Muscle layer of colon (tissue), 2 donors: ENCODE data around the gene SUPT6H.

Experiments used
- H3K27ac ChIP-seq: one replicate; pipeline ENCODE4 v1.7.0; 2013; ENCODE audit warnings: low read depth, mild to moderate bottlenecking, low read length, moderate library complexity
- H3K27me3 ChIP-seq, 2 donors: one replicate each; pipeline ENCODE4 v1.7.0; 2013; ENCODE audit warnings: low read length in 2 of 2, mild to moderate bottlenecking in 2 of 2; ENCODE audit not compliant: insufficient read depth in 2 of 2, control insufficient read depth in 1 of 2
- H3K36me3 ChIP-seq: one replicate; pipeline ENCODE4 v1.7.0; 2013; ENCODE audit warnings: mild to moderate bottlenecking, low read length; ENCODE audit not compliant: insufficient read depth
- H3K4me1 ChIP-seq: one replicate; pipeline ENCODE4 v1.7.0; 2013; ENCODE audit warnings: mild to moderate bottlenecking, low read length; ENCODE audit not compliant: insufficient read depth
- H3K4me3 ChIP-seq, 2 donors: one replicate each; pipeline ENCODE4 v1.7.0; 2013; ENCODE audit warnings: low read length in 2 of 2, low read depth in 1 of 2, mild to moderate bottlenecking in 1 of 2, moderate library complexity in 1 of 2
- H3K9ac ChIP-seq: one replicate; pipeline ENCODE4 v1.7.0; 2013; ENCODE audit warnings: low read length
- H3K9me3 ChIP-seq: one replicate; pipeline ENCODE4 v1.7.0; 2013; ENCODE audit warnings: mild to moderate bottlenecking, low read length
- donor health status: abdominal sarcoma.
- donor health status: Adenocarcinoma of cecum.

Gene SUPT6H

GRCh38 chr17:28744104-28744971 is 82.3 kb downstream of the SUPT6H start:
- Histone ChIP-seq H3K36me3 (peaks cover 12% of the 10 kb centered on the region), H3K27ac (peak overlapping the region; percentile 91), H3K4me1 (peaks cover 28% of the 10 kb centered on the region)

GRCh38 chr17:28744972-28745785 is 83.2 kb downstream of the SUPT6H start:
- H3K36me3 ChIP-seq, result peaks cover 13% of the 10 kb centered on the region
- peaks cover 28% of the 10 kb centered on the region for H3K4me1 ChIP-seq

More at GRCh38 chr17:28744104-28744971, 82.3 kb downstream of the SUPT6H start:
- Histone ChIP-seq H3K9me3 (no peaks in the 10 kb centered on the region), H3K4me3 (peak overlapping the region; percentile 31 to 86), H3K9ac (peak overlapping the region; percentile 71), H3K27me3 (no peaks in the 10 kb centered on the region)

GRCh38 chr17:28745786-28746411 is 83.9 kb downstream of the SUPT6H start:
- peaks cover 28% of the 10 kb centered on the region for H3K4me1 ChIP-seq
- H3K9ac ChIP-seq, result no peak overlapping the region
- H3K27ac ChIP-seq, result peak overlapping the region; percentile 91
- peaks cover 13% of the 10 kb centered on the region for H3K36me3 ChIP-seq
- H3K4me3 ChIP-seq, result peak overlapping the region in 1 of 2 donors; percentile 28
- no peaks in the 10 kb centered on the region for H3K9me3 ChIP-seq
- no peaks in the 10 kb centered on the region for H3K27me3 ChIP-seq

More at GRCh38 chr17:28744972-28745785, 83.2 kb downstream of the SUPT6H start:
- no peaks in the 10 kb centered on the region for H3K9me3 ChIP-seq
- H3K27me3 ChIP-seq, result no peaks in the 10 kb centered on the region
- H3K4me3 ChIP-seq, result peak overlapping the region; percentile 31 to 86
- peak overlapping the region; percentile 71 for H3K9ac ChIP-seq
- H3K27ac ChIP-seq, result peak overlapping the region; percentile 91

DNA sequence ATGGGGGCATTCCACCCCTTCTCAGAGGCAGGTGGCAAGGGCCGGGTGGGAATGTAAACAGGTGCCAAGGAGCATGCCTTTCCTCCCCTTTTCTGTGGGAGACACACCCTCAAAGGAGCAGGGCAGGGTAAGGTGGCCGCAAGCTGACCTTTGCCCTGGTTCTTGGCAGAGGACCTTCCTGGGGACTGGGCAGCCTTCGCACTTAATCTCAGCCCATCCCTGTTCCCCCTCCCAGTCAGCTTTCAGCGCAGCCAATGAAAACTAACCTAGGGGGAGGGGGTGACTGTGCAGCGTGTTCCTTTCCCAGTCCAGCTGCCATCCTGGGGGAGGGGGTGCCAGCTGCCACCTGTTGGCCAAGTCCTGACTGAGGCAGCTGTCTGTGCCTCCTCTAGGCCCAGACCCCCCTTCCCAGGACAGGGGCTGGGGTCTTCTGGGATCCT is 84.6 kb downstream of the SUPT6H start:
- peaks cover 28% of the 10 kb centered on the region for H3K4me1 ChIP-seq
- no peaks in the 10 kb centered on the region for H3K27me3 ChIP-seq
- H3K9me3 ChIP-seq, result no peaks in the 10 kb centered on the region
- H3K4me3 ChIP-seq, result no peak overlapping the region
- no peak overlapping the region for H3K9ac ChIP-seq
- H3K27ac ChIP-seq, result no peak overlapping the region
- H3K36me3 ChIP-seq, result peaks cover 13% of the 10 kb centered on the region

DNA sequence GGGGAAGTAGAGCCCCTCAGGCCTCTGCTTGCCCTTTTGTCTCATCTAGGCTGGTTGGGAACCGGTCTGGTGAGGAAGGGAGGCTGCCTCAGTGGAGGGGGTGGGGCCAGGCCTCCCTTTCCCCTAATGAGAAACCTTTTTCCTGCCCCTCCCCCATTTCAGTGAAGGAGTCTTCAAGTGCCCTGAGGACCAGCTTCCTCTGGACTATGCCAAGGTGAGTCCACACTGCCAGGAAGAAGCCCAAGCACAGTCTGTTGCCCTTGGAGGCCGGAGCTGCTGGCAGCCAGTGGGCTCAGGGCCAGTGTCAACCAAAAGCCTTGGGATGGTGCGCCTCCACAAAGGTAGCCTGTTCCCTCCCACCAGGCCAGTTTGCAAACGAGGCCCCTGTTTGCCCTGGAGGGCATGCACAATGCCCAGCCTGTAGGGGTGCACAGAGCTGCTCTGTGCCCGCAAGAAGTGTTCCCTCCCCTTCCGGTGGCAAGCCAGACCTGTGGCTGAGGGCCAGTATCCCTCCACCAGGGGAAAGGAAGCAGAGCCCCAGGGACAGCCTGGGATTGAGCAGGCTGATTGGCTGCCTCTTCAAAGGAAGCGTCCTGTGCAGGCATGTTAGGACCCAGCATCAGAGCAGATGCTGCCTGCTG is 85.2 kb downstream of the SUPT6H start:
- peaks cover 13% of the 10 kb centered on the region for H3K36me3 ChIP-seq
- H3K27me3 ChIP-seq, result no peaks in the 10 kb centered on the region
- peaks cover 28% of the 10 kb centered on the region for H3K4me1 ChIP-seq
- no peak overlapping the region for H3K9ac ChIP-seq
- no peak overlapping the region for H3K27ac ChIP-seq
- no peak overlapping the region for H3K4me3 ChIP-seq
- H3K9me3 ChIP-seq, result no peaks in the 10 kb centered on the region

- Histone ChIP-seq H3K36me3 (peaks cover 13% of the 10 kb centered on the region), H3K4me3 (no peak overlapping the region), H3K27me3 (no peaks in the 10 kb centered on the region), H3K9ac (no peak overlapping the region), H3K9me3 (no peaks in the 10 kb centered on the region), H3K27ac (no peak overlapping the region), H3K4me1 (peaks cover 28% of the 10 kb centered on the region)
Measured at GRCh38 chr17:28747801-28748750, 86.1 kb downstream of the SUPT6H start.

- Histone ChIP-seq H3K4me3 (no peak overlapping the region), H3K4me1 (peaks cover 28% of the 10 kb centered on the region), H3K27ac (no peak overlapping the region)
Measured at GRCh38 chr17:28748852-28749515, 87.0 kb downstream of the SUPT6H start.

DNA sequence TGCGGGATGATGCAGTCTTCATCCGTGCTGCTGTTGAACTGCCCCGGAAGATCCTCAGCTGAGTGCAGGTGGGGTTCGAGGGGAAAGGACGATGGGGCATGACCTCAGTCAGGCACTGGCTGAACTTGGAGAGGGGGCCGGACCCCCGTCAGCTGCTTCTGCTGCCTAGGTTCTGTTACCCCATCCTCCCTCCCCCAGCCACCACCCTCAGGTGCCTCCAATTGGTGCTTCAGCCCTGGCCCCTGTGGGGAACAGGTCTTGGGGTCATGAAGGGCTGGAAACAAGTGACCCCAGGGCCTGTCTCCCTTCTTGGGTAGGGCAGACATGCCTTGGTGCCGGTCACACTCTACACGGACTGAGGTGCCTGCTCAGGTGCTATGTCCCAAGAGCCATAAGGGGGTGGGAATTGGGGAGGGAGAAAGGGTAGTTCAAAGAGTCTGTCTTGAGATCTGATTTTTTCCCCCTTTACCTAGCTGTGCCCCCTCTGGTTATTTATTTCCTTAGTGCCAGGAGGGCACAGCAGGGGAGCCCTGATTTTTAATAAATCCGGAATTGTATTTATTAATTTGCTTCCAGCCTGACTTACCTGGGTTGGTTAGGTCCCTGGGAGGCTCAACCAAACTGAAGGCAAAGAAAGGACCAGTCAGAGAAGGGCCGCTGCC is 87.6 kb downstream of the SUPT6H start:
- no peak overlapping the region for H3K4me3 ChIP-seq
- peaks cover 24% of the 10 kb centered on the region for H3K4me1 ChIP-seq
- no peak overlapping the region for H3K27ac ChIP-seq

More at GRCh38 chr17:28748852-28749515, 87.0 kb downstream of the SUPT6H start:
- H3K9ac ChIP-seq, result no peak overlapping the region
- no peaks in the 10 kb centered on the region for H3K9me3 ChIP-seq
- H3K36me3 ChIP-seq, result peaks cover 13% of the 10 kb centered on the region
- no peaks in the 10 kb centered on the region for H3K27me3 ChIP-seq

GRCh38 chr17:28750178-28751047 is 88.4 kb downstream of the SUPT6H start:
- H3K4me1 ChIP-seq, result peaks cover 16% of the 10 kb centered on the region
- peaks cover 13% of the 10 kb centered on the region for H3K36me3 ChIP-seq

More for the DNA sequence above, 87.6 kb downstream of the SUPT6H start:
- H3K9ac ChIP-seq, result no peak overlapping the region
- H3K9me3 ChIP-seq, result no peaks in the 10 kb centered on the region
- no peaks in the 10 kb centered on the region for H3K27me3 ChIP-seq
- peaks cover 13% of the 10 kb centered on the region for H3K36me3 ChIP-seq

More at GRCh38 chr17:28750178-28751047, 88.4 kb downstream of the SUPT6H start:
- no peaks in the 10 kb centered on the region for H3K27me3 ChIP-seq
- H3K27ac ChIP-seq, result no peak overlapping the region
- H3K4me3 ChIP-seq, result no peak overlapping the region
- H3K9ac ChIP-seq, result peak overlapping the region; percentile 2
- no peaks in the 10 kb centered on the region for H3K9me3 ChIP-seq
